ENCODE results near the gene ATG9A.

- no peak for TF ChIP-seq CTCF (IDR thresholded peaks at IDR 0.05; ENCODE audit: insufficient read depth, low read length)
- TF ChIP-seq POLR2AphosphoS5 (IDR thresholded peaks at IDR 0.05; ENCODE audit: low read depth) = no peak
- TF ChIP-seq, protein P1, sequence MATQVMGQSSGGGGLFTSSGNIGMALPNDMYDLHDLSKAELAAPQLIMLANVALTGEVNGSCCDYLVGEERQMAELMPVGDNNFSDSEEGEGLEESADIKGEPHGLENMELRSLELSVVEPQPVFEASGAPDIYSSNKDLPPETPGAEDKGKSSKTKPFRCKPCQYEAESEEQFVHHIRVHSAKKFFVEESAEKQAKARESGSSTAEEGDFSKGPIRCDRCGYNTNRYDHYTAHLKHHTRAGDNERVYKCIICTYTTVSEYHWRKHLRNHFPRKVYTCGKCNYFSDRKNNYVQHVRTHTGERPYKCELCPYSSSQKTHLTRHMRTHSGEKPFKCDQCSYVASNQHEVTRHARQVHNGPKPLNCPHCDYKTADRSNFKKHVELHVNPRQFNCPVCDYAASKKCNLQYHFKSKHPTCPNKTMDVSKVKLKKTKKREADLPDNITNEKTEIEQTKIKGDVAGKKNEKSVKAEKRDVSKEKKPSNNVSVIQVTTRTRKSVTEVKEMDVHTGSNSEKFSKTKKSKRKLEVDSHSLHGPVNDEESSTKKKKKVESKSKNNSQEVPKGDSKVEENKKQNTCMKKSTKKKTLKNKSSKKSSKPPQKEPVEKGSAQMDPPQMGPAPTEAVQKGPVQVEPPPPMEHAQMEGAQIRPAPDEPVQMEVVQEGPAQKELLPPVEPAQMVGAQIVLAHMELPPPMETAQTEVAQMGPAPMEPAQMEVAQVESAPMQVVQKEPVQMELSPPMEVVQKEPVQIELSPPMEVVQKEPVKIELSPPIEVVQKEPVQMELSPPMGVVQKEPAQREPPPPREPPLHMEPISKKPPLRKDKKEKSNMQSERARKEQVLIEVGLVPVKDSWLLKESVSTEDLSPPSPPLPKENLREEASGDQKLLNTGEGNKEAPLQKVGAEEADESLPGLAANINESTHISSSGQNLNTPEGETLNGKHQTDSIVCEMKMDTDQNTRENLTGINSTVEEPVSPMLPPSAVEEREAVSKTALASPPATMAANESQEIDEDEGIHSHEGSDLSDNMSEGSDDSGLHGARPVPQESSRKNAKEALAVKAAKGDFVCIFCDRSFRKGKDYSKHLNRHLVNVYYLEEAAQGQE (IDR thresholded peaks at IDR 0.05; ENCODE audit: insufficient replicate concordance, low read depth) = no peak
- no peak for TF ChIP-seq GABPA (IDR thresholded peaks at IDR 0.05; ENCODE audit: low read depth)
These were observed 29.8 kb downstream of the ATG9A start for GRCh38 chr2:219199470-219200211.
